MM.1S (cell line): Measurements from ENCODE around the gene SCRT2.

Source experiments
- DNase-seq: peaks from one replicate; pipeline ENCODE4 v3.0.0-alpha.2; 2015
- H2AFZ ChIP-seq: fragments of 300-600 bp; sonication (generic); 2 replicates; pipeline ENCODE4 v1.6.0; 2016; ENCODE audit warnings: antibody characterized with exemption, low read length
- H3F3A ChIP-seq: fragments of 300-600 bp; sonication (generic); 2 replicates; pipeline ENCODE4 v1.6.1; 2016; ENCODE audit warnings: mild to moderate bottlenecking, antibody characterized with exemption, low read length, moderate library complexity, mixed read lengths; ENCODE audit not compliant: insufficient read depth
- H3K27ac ChIP-seq: fragments of 300-600 bp; sonication (generic); 2 replicates; pipeline ENCODE4 v1.5.1; 2016; ENCODE audit warnings: mild to moderate bottlenecking, low read length
- H3K27me3 ChIP-seq: fragments of 300-600 bp; sonication (generic); replicated peaks from 2 replicates; pipeline ENCODE4 v1.6.0; 2016; ENCODE audit warnings: low read length; ENCODE audit not compliant: insufficient read depth
- H3K36me3 ChIP-seq: fragments of 300-600 bp; sonication (generic); replicated peaks from 2 replicates; pipeline ENCODE4 v1.6.1; 2016; ENCODE audit warnings: mild to moderate bottlenecking, low read length, mixed read lengths; ENCODE audit not compliant: insufficient read depth
- H3K4me1 ChIP-seq: fragments of 300-600 bp; sonication (generic); 2 replicates; pipeline ENCODE4 v1.6.1; 2016; ENCODE audit warnings: low read length, mixed read lengths
- H3K4me2 ChIP-seq: fragments of 300-600 bp; sonication (generic); 2 replicates; pipeline ENCODE4 v1.6.0; 2016; ENCODE audit warnings: low read depth, low read length
- H3K4me3 ChIP-seq: fragments of 300-600 bp; sonication (generic); 2 replicates; pipeline ENCODE4 v1.5.1; 2016; ENCODE audit warnings: low read length, mixed read lengths
- H3K79me2 ChIP-seq: fragments of 300-600 bp; sonication (generic); 2 replicates; pipeline ENCODE4 v1.6.1; 2016; ENCODE audit warnings: mixed run types, low read length, mixed read lengths
- H3K9ac ChIP-seq: fragments of 300-600 bp; sonication (generic); 2 replicates; pipeline ENCODE4 v1.6.1; 2016; ENCODE audit warnings: low read length, mixed read lengths
- H3K9me2 ChIP-seq: fragments of 300-600 bp; sonication (generic); replicated peaks from 2 replicates; pipeline ENCODE4 v1.6.1; 2016; ENCODE audit warnings: mild to moderate bottlenecking, low read length, mixed read lengths; ENCODE audit not compliant: insufficient read depth
- H3K9me3 ChIP-seq: fragments of 300-600 bp; sonication (generic); replicated peaks from 2 replicates; pipeline ENCODE4 v1.6.1; 2016; ENCODE audit warnings: mild to moderate bottlenecking, low read length, mixed read lengths; ENCODE audit not compliant: insufficient read depth
- H4K20me1 ChIP-seq: fragments of 300-600 bp; sonication (generic); 2 replicates; pipeline ENCODE4 v1.6.1; 2016; ENCODE audit warnings: mild to moderate bottlenecking, low read length, moderate library complexity, mixed read lengths; ENCODE audit not compliant: insufficient read depth
- EZH2 ChIP-seq: fragments of 300-600 bp; sonication (generic); optimal IDR thresholded peaks from 2 replicates; pipeline ENCODE3; 2017; ENCODE audit warnings: low read depth, mild to moderate bottlenecking, antibody characterized with exemption, low read length, mixed read lengths
- EZH2phosphoT487 ChIP-seq: fragments of 300-600 bp; sonication (generic); IDR thresholded peaks from 2 replicates; pipeline ENCODE4 v1.6.1; 2018; ENCODE audit warnings: antibody characterized with exemption, low read length
- TF ChIP-seq, protein P1 (sequence below): fragments of 300-600 bp; sonication (generic); IDR thresholded peaks from 2 replicates; pipeline ENCODE4 v1.5.1; 2016; ENCODE audit warnings: antibody characterized with exemption, low read length, mixed read lengths

SCRT2 gene

DNA sequence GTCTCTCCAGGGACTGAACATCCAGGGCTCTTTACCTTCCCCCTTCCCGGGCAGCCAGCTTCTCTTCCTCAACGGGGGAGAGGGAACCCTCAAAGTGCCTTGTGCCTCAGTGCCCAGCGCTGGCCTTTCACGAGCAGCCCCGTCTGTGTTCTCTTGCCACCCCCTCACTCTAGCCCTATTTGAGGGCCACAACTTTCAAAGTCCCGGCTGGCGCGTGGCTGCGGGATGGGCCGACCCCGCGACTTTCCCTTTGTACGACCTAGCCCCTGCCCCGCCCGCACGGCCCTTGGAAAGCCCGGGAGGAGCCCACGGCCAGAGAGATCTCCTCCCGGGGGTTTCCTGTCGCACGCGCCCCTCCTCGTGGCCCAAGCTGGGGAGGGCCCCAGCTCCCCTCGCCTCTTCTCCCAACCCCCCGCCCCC lies 559 bp downstream of the SCRT2 start:
- Histone ChIP-seq H3K9me3 (no peaks in the 10 kb centered on the region), H3K9ac (no peak overlapping the region), H4K20me1 (no peaks in the 10 kb centered on the region), H3F3A (no peaks in the 10 kb centered on the region), H3K4me1 (peaks cover 9% of the 10 kb centered on the region; the same call in 1 of the 2 replicates), H3K9me2 (no peaks in the 10 kb centered on the region), H3K27ac (no peak overlapping the region), H3K27me3 (peaks cover 59% of the 10 kb centered on the region), H3K36me3 (no peaks in the 10 kb centered on the region), H3K4me2 (peak overlapping the region; percentile 61), H3K79me2 (no peaks in the 10 kb centered on the region), H3K4me3 (no peak overlapping the region), H2AFZ (no peak overlapping the region)
- TF ChIP-seq EZH2 (no peak), EZH2phosphoT487 (no peak)
- TF ChIP-seq, protein P1, sequence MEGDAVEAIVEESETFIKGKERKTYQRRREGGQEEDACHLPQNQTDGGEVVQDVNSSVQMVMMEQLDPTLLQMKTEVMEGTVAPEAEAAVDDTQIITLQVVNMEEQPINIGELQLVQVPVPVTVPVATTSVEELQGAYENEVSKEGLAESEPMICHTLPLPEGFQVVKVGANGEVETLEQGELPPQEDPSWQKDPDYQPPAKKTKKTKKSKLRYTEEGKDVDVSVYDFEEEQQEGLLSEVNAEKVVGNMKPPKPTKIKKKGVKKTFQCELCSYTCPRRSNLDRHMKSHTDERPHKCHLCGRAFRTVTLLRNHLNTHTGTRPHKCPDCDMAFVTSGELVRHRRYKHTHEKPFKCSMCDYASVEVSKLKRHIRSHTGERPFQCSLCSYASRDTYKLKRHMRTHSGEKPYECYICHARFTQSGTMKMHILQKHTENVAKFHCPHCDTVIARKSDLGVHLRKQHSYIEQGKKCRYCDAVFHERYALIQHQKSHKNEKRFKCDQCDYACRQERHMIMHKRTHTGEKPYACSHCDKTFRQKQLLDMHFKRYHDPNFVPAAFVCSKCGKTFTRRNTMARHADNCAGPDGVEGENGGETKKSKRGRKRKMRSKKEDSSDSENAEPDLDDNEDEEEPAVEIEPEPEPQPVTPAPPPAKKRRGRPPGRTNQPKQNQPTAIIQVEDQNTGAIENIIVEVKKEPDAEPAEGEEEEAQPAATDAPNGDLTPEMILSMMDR: no peak
- no peak for DNase-seq

DNA sequence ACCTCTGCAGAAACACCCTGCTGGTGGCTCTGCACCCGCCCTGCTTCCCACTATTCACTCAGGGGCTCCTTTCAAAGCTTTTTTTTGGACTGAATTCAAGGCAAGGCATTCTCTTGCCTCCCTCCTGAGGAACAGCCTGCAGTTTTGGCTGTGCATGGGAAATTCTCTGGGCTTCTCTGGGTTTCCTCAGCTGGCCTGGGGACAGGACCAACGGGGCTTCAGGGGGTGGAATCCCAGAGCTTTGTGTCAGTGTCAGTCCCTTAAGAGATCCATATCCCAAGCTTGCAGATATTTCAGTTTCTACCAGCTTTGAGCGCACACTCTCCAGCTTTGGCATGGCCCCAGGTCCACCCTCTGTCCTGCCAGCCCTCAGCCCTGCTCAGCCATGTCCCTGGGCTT lies 2.0 kb downstream of the SCRT2 start:
- peaks cover 45% of the 10 kb centered on the region for H3K27me3 ChIP-seq
- TF ChIP-seq EZH2 (no peak), EZH2phosphoT487 (no peak)
- TF ChIP-seq, protein P1: no peak
- H3K9ac ChIP-seq: no peak overlapping the region

GRCh38 chr20:672963-673602 lies 2.5 kb downstream of the SCRT2 start:
- no peaks in the 10 kb centered on the region for H4K20me1 ChIP-seq

More for the DNA sequence above, 2.0 kb downstream of the SCRT2 start:
- H3K36me3 ChIP-seq: no peaks in the 10 kb centered on the region
- no peaks in the 10 kb centered on the region for H3K9me3 ChIP-seq
- H2AFZ ChIP-seq: no peak overlapping the region
- peaks cover 9% of the 10 kb centered on the region; the same call in 1 of the 2 replicates for H3K4me1 ChIP-seq
- H3F3A ChIP-seq: no peaks in the 10 kb centered on the region
- H3K4me2 ChIP-seq: no peak overlapping the region
- H3K79me2 ChIP-seq: no peaks in the 10 kb centered on the region
- H3K27ac ChIP-seq: no peak overlapping the region
- no peak overlapping the region for H3K4me3 ChIP-seq
- no peaks in the 10 kb centered on the region for H4K20me1 ChIP-seq
- DNase-seq: no peak
- H3K9me2 ChIP-seq: no peaks in the 10 kb centered on the region

More at GRCh38 chr20:672963-673602, 2.5 kb downstream of the SCRT2 start:
- Histone ChIP-seq H3K4me2 (no peak overlapping the region), H2AFZ (no peak overlapping the region), H3F3A (no peaks in the 10 kb centered on the region), H3K9ac (no peak overlapping the region), H3K9me2 (no peaks in the 10 kb centered on the region), H3K27ac (no peak overlapping the region), H3K79me2 (no peaks in the 10 kb centered on the region), H3K4me3 (no peak overlapping the region), H3K4me1 (peaks cover 9% of the 10 kb centered on the region; the same call in 1 of the 2 replicates), H3K27me3 (peaks cover 40% of the 10 kb centered on the region), H3K9me3 (no peaks in the 10 kb centered on the region), H3K36me3 (no peaks in the 10 kb centered on the region)
- DNase-seq: no peak
- TF ChIP-seq, protein P1: peak; percentile 35
- TF ChIP-seq EZH2 (no peak), EZH2phosphoT487 (no peak)
